SHP77 (cell line): ENCODE results near the gene PUM2.

Experiments
- DNase-seq, 2 experiments: peaks; one replicate each; lab custom pipeline; 2025; lab: John Stamatoyannopoulos, UW

PUM2 gene

DNA sequence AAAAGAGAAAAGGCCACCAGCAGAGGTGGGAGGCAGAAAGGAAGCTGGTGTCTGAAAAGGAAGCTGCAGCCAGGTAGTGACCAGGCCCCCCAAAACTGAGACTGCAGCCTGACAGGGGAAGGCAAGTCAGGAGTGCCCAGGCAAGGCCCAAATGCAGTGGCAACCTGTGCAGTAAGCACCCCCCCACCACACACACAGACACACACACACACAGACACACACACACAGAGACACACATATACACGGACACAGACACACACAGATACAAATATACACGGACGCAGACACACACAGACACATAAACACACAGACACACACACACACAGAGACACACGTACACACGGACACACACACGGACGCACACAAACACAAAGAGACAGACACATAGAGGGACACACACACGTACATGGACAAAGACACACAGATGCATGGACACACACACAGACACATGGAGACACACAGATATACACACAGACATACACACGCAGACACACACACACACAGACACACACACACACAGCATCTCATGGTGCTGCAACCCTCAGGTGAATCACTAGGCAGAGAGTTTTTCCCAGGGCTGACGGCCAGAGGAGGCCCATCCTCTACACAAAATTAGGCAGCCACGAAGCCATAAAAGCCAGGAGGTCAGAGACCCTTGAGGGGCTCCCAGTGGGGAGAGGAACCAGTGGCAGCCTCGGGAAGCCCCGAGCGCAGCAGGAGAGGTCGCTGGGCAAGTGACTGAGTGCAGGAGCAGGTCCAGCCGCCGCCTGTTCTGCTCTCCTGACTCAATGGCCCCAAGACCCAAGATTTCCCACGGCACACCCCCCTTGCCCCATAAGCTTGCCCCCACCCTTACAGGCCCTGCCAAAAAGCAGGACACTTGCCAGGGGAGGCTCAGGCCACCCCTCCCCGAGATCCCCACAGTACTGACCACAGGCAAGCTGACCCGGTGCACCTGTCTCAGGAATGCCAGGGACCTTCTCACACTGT lies 132.0 kb downstream of the PUM2 start:
- DNase-seq, result no peak

DNA sequence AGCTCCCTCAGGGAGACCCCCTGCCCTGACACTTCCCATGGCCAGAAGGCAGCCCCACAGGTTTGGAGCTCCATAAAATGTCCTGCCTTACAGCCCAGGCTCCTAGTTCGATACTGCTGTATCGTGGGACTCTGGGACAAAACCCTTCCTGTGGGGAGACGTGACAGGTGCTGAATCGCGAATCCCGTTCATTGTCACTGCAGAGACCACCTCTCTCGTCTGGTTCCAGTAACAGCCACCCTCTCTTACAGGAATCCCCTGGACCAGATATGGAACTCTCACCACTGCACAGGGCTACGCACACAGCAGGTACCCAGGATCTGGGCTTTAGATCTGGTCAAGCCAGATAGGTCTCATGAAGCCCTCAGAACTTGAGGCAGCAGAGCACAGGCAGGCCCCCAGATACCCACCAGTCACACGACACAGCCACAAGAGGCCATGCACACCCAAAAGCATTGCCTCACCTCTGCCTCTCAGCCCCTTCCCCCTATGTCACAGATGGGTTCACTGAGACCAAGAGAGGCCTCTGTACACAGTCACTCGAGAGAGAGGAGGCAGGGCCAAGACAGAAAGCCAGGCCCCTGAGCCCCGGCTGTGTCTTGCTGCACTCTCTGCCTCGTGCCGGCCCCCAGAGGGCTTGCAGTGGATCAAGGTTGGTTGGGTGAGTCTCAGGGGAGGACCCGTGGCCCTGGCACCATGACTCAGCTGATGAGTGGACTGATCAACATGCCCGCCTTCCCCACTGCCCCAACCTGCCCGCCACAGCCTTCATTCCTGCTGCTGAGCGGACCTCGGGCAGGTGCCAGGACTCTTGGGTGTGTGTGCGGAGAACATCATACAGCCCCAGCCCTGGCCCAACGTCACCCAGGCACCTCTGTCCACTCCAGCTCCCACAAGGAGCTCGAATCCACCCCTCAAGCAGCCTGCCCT lies 133.3 kb downstream of the PUM2 start:
- DNase-seq, result no peak

DNA sequence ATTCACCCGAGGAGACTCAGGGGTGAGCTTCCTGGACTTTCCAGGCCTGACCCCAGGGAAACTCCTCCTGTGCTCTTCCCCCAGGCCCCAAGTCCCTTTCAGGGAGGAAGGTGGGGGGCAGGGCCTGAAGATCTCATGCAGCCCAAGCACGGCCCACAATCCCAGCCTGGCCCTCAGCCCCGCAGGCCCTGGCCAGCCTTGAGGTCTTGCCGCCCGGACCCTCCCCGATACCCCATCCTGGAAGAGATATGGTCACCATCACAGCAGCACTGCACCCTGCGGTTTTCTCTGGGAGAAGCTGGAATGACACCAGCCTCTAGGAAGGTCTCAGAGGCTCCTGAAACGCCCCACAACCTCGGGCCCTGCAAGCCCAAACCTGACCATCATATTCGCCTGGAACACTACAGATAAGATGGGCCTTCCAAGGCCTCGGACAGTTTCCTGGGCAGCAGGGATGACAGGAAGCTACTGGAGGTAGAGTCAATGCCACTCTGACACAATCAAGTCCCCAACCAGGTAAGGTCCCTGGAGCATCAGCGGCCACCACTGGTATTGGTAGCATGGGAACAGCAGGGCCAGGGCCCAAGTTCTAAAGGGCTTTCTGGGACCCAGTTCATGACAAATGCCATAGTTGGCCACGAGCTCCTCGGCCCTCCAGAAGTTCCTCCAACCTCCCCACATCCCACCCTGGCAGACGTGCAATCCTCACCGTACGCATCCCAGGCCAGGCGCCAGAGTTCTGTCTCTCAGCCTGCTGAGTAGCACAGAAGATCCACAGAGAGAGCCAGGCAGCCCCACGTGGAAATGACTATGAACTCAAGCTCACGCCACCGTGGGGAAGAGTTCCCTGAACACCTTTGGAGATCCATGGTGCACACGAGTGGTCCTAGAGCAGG lies 134.3 kb downstream of the PUM2 start:
- no peak for DNase-seq

DNA sequence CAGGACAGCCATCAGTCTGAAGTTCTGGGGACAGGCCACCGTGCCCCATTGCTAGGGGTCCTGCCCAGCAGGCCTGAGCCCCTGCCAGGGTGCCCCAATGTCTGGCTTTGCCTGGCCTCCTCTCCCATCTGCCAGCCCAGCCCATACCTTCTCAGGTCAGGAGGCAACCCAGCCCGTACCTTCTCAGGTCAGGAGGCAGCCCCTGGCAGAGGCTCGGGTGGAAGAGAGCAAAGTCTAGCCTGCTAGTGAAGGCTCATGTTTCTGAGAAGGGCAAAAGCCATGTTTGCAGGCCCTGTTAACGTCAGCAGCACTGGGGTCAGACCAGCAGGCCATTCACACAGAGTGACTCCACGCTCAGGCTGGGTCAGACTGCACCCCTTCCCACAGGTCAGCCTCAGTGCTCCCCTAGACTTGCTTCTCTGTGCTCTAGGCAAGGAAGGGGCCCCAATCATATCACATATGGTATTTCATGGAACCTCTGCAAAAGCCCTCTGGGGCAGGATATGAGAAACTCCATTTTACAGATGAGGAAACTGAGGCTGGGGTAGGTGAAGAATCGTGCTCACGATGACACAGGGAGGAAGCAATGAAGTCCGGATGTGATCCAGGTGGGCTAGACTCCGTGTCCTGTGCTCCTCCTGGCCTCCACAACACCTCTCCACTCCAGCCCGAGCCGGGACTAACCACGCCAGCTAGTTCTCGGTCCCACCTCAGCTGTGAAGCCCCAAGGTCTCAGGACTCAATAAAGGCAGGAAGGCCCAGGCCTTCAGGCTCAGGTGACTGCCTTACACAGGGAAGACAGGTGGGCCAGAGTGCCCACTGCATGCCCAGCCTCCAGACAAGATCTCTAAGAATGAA lies 135.2 kb downstream of the PUM2 start:
- no peak for DNase-seq

DNA sequence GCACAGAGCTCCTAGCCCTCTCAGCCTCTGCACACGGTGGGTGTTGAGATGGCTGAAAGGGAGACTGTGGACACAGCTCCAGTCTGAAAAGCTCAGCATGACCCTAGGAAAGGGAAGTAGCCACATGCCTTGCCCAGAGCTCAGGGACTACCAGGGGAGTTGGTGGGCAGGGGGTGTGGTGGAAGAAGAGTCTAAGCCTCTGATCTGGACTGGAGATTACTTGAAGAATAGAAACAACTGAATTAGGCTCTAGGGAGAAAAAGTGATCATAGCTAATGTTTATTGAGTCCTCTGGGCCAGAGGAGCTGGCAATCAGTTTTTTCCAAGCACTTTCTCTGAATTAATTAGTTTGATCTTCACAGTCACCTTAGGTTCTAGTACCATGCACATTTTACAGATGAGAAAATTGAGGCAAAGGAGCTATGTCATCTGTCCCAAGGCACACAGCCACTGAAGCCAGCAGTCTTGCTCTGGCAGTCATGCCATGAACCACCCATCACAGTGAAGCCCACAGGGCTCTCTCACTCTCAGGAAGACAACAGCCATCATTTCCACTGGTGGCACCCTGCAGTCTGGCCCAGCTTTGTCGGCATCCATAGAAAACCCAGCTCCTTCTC lies 136.0 kb downstream of the PUM2 start:
- no peak for DNase-seq

DNA sequence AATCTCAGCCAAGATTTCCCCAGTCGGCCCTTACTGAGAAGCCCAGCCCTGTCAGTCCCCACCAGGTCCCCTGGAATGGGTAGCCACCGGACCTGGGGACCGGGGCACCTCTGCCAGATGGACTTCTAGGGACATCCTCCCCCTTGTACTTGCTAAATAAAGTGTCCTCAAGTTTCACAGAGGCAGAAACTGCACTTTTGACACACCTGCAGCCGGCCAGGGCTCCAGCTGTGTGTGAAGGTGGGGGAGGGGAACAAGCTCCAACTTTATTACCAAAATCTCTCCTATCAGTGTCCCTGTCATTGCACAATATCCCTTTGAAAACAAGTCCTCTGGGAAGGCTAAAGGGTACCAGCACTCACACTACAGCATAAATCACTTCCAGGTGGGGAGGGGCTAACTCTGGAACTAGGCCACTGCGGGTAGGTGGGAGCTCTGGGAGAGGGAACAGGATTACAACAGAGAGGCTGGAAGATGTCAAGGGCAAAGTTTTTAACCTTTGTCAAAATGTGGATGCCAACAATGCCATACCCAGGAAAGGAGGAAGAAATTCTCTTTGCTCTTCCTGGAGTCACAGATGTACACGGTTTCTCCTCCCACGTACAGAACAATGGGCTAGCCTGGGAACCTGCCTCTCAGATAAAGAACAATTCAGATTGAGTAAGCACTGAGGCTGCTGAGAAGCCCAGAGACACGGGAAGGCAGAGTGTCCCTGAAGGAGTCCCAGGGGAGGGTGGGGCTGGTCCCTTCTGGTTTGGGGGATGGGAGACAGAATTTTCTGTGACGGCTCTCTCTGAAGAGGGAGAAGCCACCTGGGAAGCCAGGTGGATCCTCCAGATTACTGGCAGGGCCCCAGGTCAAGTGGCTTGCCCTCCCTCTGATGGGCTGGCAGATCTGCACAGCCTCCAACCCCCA lies 136.7 kb downstream of the PUM2 start:
- no peak for DNase-seq

DNA sequence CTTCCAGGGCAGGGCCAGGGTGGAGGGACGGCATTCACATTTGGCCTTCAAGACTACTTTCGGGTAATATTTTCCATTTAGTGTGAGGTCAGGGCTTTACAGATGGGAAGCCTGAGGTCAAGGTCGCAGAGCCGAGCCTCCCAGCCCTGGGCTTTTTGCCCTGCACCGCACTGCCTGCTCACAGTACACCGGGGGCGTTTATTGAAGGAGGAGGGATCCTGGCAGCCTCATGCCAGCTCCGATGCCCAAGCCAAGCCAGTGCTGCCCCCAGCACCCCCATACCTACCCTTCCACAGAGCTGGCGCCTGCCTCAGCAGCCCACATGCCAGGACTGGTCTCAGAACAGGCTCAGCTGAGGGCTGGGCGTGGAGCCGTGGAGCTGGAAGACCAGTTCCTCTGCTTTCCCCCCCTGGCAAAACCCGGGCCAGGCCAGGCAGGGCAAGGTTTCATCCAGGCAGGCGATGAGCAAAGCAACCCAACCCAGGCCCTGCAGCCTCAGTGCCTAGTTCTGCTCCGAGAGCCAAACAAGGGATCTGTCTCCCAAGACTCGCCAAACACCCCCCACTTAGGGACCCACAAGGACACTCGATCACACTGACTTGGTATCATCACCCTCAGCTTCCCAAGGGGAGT lies 137.7 kb downstream of the PUM2 start:
- no peak for DNase-seq

DNA sequence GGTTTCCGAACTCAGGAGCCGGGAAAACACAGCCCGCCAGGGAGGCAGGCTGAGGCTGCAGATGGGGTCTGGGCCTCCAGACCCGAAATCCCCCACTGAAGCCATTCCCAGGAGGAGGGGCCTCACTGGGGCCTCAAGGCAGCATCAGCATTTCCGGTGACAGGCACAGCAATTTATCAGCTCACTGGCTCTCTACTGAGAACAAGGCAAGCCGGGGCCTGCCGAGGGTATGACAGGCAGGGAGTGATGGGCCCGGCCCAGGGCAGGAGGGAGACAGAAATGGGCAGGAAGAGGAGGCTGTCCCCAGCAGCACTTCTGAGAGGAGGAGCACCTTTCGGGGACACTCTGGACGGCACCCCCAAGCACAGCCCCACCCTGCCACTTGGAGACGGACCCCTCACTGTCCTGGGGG lies 138.2 kb downstream of the PUM2 start:
- DNase-seq, result no peak

DNA sequence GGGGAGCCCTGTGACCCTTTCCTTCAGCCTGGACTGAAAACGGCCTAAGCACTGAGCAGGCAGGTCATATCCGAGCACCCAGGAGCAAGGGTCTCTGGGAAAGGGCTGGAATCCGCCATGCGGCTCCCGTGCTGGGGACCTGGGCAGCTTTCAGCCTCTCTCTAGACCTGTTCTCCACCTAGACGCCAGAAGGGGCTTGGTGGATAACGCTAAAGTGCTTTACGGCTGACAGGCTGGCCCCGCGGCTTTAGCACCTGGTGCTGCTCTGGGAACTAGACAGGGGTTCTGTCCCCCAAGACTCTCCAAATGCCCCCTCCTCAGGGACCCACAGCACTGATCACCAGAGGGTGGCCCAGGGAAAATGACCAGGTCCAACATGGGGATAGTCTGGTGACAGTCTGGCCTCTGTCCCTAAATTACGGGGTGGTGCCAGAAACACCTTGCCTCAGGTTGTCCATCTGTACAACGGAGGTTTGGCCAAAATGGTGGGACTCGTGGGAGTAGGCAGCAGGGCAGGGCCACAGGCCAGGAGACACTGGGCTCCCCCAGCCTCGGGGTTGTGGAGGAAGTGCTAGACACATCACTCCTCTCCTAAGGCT lies 138.7 kb downstream of the PUM2 start:
- no peak for DNase-seq

DNA sequence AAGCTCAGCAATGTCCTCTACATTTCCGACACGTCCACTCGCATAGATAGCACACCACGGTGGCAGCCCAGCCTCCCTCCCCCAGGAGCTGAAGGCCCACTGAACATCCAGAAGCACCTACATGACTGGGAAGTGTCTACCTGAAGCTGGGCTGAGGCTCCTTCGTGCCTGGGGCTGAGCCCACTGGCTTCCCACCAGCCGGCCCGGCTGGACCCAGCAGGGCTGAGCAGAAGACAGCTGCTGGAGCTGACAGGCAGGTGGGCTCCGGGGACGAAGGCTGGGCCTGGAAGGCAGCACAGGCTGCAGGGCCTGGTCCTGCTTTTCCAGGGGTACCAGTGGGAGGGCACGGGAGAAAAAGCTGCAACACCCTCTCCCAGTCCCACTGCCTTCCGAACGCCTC lies 139.2 kb downstream of the PUM2 start:
- no peak for DNase-seq

DNA sequence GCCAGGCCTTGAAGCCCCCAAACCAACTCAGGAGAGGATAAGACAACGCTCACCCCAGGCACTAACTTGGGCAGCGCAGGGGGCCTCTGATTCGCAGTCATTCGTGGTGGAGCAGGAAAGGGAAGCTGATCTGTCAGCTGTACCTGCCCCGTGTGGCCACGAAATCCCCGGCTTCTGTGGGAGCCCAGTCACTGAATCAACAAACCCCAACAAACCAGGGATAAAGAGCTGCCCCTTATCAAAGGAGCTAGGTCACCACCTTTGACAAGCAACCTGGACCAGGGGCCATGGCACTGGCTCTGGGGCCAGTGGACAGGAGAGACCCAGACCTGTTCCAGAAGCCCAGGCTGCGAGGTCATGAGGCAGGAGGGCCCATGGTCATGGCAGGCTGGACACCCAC lies 140.2 kb downstream of the PUM2 start:
- DNase-seq, result no peak

DNA sequence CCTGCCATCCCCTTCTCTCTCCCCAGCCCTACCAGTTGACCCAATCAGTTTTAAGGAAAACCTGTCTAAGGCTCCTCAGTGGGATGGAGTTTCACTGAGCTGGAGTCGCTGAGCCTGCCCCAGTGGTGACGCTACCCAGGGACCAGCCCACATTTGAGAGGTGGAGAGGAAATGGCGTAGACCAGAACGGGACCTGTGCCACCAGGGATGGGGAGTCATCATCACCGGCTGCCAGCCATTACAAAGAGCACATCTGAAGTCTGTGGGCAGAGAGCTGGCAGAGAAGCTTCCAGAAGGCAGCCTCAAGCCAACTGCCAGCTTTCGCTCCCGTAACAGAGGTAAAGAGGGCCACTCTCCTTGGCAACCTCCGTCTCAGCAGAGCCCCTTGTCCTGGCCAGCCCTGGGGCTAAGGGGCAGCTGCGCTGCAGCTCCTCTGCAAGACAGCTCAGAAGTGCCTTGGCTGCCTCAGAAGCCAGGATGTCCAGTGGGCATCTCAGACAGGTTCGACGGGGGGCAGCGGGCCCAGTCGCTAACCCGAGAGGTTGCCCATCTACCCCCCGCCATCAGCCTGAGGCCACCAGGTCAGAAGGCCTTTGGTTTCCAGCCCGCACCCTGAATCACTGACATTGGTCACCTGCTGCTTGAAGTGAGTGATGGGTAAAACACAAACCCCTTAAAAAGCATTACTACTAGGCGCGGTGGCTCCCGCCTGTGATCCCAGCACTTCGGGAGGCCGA lies 141.1 kb downstream of the PUM2 start:
- DNase-seq, result no peak

DNA sequence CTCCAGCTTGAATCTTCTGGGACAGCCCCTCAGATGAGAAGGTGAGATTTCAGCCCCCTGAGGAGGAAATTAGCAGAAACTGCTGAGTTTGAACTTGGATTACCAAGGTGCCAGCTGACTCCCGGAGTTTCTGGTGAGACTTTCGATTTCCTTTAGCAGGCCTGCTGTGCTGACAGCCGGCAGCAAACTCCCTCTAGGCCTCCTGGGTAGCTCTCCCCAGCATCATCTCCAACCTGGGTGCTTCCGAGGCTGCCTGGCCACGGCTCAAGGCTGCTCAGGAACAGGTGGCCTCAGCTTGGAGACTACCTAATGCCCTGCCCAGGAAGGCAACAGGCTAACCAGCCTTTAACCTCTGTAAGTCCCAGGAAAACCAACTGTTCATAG lies 142.2 kb downstream of the PUM2 start:
- DNase-seq, result no peak

DNA sequence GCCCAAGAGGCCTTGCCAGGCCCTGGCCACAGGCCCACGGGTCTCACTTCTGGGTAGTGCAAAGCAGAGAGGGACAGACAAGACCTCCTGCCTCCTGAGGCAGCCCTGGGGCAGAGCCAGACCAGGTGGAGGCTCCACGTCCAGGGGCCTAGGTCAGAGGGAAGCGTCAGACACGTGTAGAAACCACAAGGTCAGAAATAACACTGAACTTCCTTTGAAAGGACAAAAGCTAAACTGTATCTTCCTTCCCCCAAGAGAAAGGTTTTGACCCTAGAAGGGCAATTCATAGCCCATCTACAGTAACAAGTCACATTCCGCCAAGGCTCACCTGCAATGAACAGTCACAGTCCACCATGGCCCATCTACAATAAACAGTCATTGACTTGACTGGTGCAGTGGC lies 143.6 kb downstream of the PUM2 start:
- no peak for DNase-seq

DNA sequence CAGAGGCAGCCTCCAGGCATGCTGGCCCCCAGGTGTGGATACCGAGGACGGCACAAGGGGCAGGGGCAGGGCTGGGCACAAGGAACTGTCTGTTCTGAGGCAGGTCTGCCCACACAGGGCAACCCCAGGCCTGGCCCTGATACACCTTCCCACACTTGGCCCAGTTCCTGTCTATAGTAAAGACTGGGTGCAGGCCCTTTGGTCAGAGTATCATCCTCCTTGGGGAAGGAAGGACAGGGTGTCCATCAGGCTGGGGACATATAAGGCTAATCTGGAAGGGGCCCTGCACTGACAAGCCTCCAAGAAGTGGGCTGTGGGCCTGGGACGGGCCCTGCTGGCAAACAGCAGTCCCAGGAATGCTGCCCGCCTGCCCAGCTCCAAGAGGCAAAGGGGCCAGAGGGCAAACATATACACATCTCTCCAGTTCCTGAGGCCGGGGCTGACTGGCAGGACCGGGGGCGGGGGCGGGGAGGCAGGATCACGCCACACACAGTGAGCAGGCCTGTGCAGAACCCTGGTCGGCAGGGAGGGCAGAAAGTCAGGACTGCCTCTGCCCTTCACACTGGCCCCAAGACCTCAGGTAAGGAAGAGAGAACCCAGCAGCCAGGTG lies 144.6 kb downstream of the PUM2 start:
- DNase-seq, result no peak

DNA sequence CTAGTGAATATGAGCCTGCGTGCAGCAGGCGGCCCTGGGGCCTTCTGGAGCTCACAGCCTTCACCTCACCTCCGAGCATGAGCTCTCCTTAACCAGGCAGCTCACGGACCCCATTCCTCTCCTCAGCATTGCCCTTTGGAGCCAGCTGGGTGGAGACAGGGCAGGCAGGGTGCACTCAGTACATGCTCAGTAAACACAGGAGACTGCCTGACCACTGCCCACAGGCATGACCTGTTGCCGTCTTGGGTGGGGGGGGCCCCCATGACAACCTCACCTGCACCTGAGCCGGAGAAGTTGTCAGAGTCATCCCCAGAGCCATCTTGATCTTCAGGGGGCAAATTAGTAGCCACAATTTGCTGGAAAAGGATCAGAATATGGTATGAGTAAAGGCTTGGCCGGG lies 145.6 kb downstream of the PUM2 start:
- DNase-seq, result no peak

DNA sequence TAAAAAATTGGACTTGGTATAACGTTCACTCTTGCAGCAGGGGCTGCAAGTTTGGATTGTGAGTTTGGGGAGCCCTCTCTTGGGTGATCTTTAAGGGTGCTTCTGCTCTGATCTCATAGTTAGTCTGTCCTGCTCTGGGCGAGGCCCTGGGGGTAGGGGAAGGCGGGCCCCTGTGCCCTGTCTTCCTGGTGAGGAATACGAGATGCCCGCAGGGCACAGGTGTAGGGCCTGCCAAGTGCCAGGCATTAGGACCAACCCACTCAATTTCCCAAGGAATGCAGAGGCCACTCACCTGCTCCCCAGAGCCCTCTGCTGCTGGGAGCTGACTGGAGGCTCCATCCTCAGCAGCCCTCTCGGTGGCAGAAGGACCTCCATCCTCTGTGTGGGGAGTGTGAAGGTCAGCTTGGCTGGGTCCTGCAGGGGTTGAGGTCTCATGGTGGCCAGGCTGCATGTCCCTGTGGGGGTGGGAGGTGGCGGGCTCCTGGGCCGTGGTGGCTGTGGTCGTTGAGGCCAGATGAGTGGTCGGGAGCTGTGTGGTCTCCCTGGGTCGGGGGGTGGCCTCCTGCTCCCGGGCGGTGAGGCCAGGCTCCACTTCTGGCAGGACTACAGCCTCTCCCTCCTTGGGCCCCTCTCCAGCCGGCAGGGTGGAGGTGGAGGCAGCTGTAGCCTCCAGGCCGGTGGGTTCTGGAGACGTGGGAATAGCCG lies 147.0 kb downstream of the PUM2 start:
- no peak for DNase-seq
